Renal cortical epithelial cell (primary cell): ENCODE data around the gene NFKBIB. TPM values are rescaled to one million over a fixed set of nuclear protein-coding genes. Genes with fewer than 3 reads are reported as not detected.
A peak's percentile ranks its signal among the peaks of the same experiment; 100 is the strongest.
"Not testable (repeated sequence)": the region's sequence is repeated elsewhere in the genome, so short reads cannot be mapped to it uniquely, and the experiment has no call there.

Experiments used
- DNase-seq: peaks from one replicate; pipeline ENCODE4 v3.0.0-alpha.2; 2011; ENCODE audit warnings: low read depth
- total RNA-seq: library from RNA; depleted of rRNA; stranded (reverse); fragments of >200 nt; gene quantifications from 2 replicates; pipeline ENCODE4 v1.2.3, GENCODE V29; 2014

Gene NFKBIB
- total RNA-seq, 1 donor from 2014 or later = 16.9 TPM

- no peak for DNase-seq
These were observed 28.7 kb downstream of the NFKBIB start for GRCh38 chr19:38928391-38929001.

GRCh38 chr19:38929929-38930775 is 30.4 kb downstream of the NFKBIB start, which contains the start of gene SARS2:
Gene SARS2, minus strand, starts transcription at chr19:38930763. Its CDS starts 27 bp downstream, at chr19:38930736.
- peak; percentile 88 for DNase-seq

GRCh38 chr19:38930776-38931520 is 31.2 kb downstream of the NFKBIB start, which contains the start of gene MRPS12:
Gene MRPS12, plus strand, starts transcription at chr19:38930944. Its CDS starts 351 bp downstream, at chr19:38931295.
- DNase-seq = peak; percentile 98

GRCh38 chr19:38931521-38931793 is 31.7 kb downstream of the NFKBIB start:
- DNase-seq = no peak

GRCh38 chr19:38932425-38933179 is 32.8 kb downstream of the NFKBIB start:
- DNase-seq = peak; percentile 57

- DNase-seq = no peak
These were observed 33.8 kb downstream of the NFKBIB start for GRCh38 chr19:38933544-38933943.

- DNase-seq = no peak
These were observed 40.2 kb downstream of the NFKBIB start for GRCh38 chr19:38939957-38940356.

- not testable (repeated sequence) for DNase-seq
These were observed 41.7 kb downstream of the NFKBIB start for GRCh38 chr19:38941466-38941865.

- no peak for DNase-seq
These were observed 42.2 kb downstream of the NFKBIB start for GRCh38 chr19:38941979-38942378.

- DNase-seq = no peak
These were observed 42.9 kb downstream of the NFKBIB start for GRCh38 chr19:38942471-38943181.

GRCh38 chr19:38944981-38945506 is 45.3 kb downstream of the NFKBIB start:
- no peak for DNase-seq

- no peak for DNase-seq
These were observed 45.9 kb downstream of the NFKBIB start for GRCh38 chr19:38945562-38946228.

- no peak for DNase-seq
These were observed 46.7 kb downstream of the NFKBIB start for GRCh38 chr19:38946229-38947010.

GRCh38 chr19:38949580-38950367 is 50.0 kb downstream of the NFKBIB start:
- peak; percentile 54 for DNase-seq

- no peak for DNase-seq
These were observed 51.4 kb downstream of the NFKBIB start for GRCh38 chr19:38951187-38951586.

GRCh38 chr19:38952395-38953165 is 52.8 kb downstream of the NFKBIB start:
- DNase-seq = peak; percentile 91

GRCh38 chr19:38953677-38954076 is 53.9 kb downstream of the NFKBIB start:
- no peak for DNase-seq

GRCh38 chr19:38956264-38956663 is 56.5 kb downstream of the NFKBIB start:
- no peak for DNase-seq
